Left colon (tissue), 2 donors: Measurements from ENCODE around the gene NSF. TPM values are rescaled to one million over a fixed set of nuclear protein-coding genes. Genes with fewer than 3 reads are reported as not detected.
"Not testable (repeated sequence)": the region's sequence is repeated elsewhere in the genome, so short reads cannot be mapped to it uniquely, and the experiment has no call there.

Experiments
- ATAC-seq: fragments of 200-7000 bp; cut with Tn5 transposase; one replicate; pipeline ENCODE4 v1.9.1; 2020; ENCODE audit warnings: mild to moderate bottlenecking, moderate library complexity
- DNase-seq, 2 donors: peaks; one replicate each; pipeline ENCODE4 v3.0.0-alpha.2; 2020
- intact Hi-C, 2 donors: fragments of 100-400 bp; cut with DNase I in 1 of 2; cut with micrococcal nuclease in 1 of 2; formaldehyde crosslinking; loops; one replicate each; pipeline versions ENCODE4 v1.11.2 to v1.14.0; 2022; cut with DNase I, micrococcal nuclease
- total RNA-seq, 2 donors: library from RNA; stranded (reverse); fragmentation: NEBNext Ultra II Directional; extraction: Animal tissue kit (Norgen Biotek cat#: 25700); gene quantifications; one replicate each; pipeline ENCODE4 v1.2.1, GENCODE V29; 2021
- donor health status: DM: no; HTN: no; CAD: no.
- donor health status: DM: yes; HTN: yes; CAD: no.

NSF gene
- total RNA-seq, 2 donors from 2014 or later: 72.8 to 79.3 TPM

DNA sequence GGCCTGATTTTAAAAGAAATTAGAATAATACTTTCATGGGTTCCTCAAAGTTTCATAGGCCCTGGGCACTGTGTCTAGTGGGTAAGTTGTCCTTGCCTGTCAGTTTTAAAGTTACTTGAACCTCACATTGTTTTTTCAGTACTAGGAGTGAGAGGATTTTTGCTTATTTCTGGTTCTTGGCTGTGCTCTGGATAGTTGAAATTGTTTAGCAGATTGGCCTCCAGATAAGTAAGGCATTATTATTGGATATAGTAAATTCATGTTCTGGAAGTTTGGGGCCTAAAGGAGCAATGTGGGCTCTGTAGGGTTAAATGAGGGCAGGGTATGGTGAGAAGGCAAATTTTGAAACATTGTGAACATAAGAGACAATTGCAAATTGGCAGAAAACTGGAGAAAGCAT, 149.5 kb downstream of the NSF start:
- intact Hi-C loops: no loop called here
- ATAC-seq (no peak), DNase-seq (no peak)

DNA sequence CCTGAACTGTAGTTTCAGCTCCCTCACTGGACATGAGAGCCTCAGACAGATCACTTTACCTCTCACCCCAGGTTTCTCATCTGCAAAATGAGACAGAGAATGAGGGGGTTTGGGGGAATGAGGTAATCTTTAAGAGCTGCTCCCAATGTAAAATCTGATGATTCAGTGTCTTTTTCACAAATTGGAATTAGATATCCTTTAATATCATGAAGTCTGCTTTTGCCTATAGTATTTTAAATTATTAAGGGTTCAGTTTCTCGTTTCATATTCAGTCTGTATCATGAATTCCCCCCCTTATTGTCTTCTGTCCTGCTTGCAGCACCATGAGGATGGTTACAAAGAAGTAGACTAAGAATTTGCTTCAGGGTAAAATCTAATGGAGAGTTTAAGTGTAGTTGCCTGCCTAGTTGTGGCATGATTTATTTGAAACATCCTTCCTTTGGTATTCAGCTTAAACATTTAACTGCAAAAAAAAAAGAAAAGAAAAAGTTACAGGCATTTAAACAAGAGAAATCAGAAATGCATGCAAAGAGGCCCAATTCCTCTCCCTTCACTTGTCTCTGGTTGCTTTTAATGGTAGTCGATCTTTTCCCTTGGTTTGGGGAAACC, 150.8 kb downstream of the NSF start:
- ATAC-seq: no peak
- no peak for DNase-seq
- intact Hi-C loops: no loop called here

DNA sequence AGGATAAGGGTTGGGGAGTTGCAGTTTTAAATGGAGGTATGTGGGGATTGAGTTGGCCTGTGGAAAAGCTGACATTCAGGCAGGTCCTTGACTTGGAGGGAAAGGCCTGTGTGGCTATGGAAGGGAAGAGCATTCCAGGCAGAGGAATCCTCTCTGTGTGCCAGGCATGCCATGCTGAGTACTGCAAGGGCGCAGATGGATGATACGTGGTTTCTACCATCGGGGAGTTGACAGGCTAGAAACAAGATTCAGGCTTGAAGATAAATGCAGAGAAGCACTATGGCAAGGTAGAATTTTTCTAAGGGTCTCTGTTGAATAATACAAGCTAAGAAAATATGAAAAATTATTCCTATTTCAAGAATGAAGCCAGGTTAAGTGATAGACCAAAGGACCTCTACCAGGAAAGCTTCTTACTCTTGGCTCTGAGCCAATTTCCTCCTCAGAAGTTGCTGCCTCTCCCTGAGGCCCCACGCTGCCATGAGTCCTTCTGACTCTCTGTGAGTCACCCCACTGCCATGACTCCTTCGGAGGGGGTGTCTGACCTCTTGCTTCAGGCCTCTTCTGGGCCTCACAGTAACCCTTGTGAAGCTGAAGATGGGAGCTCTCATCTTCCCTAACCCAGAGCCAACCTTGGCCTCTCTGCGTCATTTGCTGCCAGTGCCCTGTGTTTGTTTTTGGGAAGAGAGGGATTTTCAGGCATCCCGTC, 152.2 kb downstream of the NSF start:
- intact Hi-C loops: no loop called here
- DNase-seq (no peak), ATAC-seq (peak; percentile 76)

DNA sequence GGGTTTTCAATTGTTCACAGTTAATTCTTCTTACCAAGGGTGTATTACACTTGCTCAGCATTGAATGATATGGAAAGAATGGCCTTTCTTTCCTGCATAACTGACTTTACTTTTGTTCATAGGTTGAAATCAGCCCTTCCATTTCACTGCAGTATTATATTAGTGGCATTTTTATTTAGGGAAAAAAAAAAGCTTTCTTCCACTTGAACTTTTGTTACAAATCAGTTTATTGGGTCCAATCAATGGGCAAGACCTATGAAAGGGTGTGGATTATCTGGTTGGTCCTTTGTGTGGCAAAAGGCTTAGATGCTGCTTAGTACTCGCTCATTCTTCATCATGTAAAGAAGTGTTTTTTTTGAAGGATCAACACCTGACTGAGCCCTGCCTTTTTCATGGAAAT, 154.0 kb downstream of the NSF start:
- intact Hi-C loops: no loop called here
- DNase-seq (no peak), ATAC-seq (no peak)

DNA sequence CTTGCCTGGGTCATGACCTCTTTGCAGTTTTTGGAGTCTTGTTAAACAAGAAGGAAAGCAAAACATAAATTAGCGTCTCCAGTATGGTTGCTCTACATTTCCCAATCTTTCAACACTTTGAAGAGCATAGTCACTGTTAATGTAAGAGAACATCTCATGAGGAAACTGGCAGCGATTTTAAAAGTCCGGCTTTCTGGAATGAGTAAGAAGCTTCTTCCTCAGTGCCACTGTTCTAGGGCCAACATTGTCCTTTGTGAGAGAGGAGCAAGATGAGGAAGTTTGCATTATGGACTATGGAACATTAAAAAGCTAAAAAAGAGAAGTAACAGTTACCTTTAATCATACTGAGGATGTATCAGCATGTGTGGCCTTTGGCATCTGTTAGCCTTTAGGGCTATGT, 154.9 kb downstream of the NSF start:
- intact Hi-C loops: no loop called here
- DNase-seq (no peak), ATAC-seq (no peak)

DNA sequence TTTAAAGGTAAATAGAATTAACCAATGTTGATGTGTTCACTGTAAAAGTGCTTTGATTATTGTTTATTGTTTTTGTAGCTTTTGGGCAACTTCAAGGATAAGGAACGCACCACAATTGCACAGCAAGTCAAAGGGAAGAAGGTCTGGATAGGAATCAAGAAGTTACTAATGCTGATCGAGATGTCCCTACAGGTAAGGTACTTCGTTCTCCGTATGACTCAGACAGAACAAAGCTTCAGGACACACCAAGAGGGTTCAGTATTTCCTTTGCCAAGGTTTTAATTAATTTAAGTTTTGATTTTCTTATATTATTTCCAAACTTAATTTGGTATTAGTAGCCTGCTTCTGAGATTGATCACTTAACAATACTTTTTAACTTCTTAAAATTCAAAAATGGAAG, 161.0 kb downstream of the NSF start:
- intact Hi-C loops: no loop called here
- ATAC-seq (no peak), DNase-seq (no peak)

DNA sequence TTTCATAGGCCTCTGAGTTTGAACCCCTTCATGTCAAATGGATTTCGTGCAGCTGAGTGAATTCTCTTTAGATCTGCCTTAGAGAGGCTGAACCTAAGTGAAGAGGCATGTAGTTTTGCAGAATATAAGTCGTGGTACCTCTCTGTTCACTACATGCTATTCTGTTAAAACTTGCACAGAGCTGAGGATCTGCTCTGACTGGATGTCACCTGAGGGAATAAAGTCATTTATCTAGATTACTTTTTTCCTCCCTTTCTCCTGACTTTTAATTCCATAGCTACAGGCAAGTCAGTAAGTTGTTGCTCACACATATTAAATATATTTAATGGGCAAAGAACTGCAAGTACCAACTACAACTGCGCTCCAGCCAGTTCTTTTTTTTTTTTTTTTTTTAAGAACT, 163.3 kb downstream of the NSF start:
- intact Hi-C loops: no loop called here
- ATAC-seq (no peak), DNase-seq (no peak)

DNA sequence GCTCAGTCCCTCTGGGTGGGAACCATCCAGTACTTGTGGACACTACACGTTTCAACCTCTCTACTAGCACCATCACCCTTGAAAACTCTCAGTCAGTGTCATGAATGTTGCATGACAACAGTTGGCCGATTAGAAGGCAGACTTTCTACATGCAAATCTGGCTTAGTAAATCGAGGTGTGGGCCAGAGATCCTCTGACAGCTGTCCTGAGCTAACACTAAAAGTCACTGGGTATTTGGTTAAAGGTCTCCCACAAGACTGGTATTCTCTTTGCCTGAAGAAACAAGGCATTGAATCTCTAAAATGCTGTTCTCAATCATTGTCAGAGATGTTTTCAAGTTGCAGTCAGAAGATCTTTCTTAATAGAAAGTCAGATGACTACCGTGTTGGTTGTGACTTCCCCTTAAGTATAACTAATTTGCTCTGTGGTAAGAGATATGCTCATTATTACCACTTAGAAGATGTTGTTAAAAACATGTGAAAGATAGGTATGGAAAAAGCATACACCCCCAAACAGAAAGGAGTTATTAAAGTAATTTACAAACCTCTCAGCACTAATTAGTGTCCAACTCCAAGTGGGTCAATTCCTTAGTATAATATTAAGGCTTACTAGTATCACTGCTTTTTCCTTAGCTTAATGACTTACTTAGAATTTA, 165.7 kb downstream of the NSF start:
- ATAC-seq: no peak
- intact Hi-C loops: no loop called here
- no peak for DNase-seq

DNA sequence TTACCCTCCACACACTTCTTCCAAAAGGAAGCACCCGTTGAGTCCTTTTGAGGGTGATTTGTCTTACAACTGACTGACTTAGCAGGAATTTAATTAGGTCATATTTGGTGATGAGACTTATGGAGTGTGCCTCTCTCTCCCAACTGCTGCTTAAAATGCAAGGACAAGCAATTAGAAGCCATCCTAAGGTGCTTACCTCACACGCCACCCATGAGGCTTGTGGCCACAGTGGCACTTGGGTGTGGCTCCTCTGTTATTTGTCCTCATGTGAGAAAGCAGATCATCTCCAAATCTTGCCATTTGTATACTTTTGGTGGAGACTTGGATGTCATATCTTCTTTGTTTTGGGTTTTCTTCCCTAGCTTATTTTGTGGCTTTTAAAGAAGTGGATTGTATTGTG, 166.4 kb downstream of the NSF start:
- DNase-seq: no peak
- no peak for ATAC-seq
- intact Hi-C loops: no loop called here

DNA sequence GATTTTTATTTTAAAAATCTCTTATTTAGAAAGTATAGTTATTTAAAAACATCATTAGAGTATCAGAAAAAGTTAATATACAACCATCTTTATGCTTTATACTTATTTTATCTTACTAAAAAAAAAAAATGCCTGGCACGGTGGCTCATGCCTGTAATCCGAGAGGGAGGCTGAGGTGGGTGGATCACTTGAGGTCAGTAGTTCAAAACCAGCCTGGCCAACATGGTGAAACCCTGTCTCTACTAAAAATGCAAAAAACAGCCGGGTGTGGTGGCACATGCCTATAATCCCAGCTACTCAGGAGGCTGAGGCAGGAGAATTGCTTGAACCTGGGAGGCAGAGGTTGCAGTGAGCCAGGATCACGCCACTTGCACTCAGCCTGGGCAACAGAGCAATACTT, 167.1 kb downstream of the NSF start:
- ATAC-seq, DNase-seq, intact Hi-C loops: not testable (repeated sequence)

DNA sequence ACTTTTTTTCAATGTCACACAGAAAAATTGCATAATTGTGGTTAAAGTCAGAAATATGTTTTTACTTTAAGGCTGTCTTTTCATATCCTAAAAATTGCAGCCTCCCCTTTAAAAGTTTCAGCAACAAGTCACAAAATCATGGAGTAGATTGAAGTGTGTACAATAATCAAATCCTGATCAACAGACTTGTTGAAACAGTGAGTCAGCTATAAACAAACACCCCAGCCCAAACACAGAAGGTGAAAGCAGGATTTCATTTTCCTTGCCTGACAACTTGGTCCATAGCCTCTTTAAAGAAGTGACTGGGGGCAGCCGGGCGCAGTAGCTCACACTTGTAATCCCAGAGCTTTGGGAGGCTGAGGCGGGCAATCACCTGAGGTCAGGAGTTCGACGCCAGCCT, 168.1 kb downstream of the NSF start:
- DNase-seq (no peak), ATAC-seq (no peak)
- intact Hi-C loops: no loop called here

DNA sequence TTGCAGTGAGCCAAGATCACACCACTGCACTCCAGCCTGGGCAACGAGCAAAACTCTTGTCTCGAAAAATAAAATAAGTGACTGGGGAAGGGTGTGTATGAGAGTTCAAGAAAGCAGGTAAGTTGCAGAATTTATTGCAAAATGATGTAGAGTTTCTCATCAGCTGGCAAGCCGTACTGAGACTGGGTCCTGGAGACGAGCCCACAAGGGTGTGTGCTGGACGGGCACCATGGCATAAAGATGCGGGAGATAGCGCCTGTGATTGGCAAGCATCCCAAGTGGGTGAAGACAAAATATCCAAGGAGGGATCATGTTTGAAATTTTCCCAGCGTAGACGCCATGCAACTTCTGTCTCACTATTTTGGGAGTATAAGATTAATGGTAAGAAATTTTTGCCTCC, 168.7 kb downstream of the NSF start:
- ATAC-seq: no peak
- intact Hi-C loops: no loop called here
- no peak for DNase-seq

DNA sequence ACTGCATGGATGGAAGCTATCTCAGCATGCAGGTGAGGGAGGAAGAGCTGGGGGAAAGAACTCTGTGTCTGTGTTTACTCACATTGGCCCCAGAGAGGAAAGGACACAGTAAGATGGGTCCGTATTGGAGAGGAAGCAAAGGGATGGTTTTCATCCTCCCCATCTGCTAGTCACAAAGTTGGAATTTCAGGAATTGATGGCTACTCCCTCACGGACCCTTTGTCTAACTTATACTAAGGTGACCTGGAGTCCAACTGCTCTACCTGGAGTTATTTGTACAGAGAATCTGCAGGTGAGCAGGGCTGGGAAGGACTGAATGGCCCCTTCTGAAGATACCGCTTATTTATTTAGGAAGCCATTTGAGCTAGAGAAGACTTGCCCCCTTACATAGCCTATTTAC, 172.9 kb downstream of the NSF start:
- ATAC-seq: no peak
- intact Hi-C loops: no loop called here
- DNase-seq: no peak

DNA sequence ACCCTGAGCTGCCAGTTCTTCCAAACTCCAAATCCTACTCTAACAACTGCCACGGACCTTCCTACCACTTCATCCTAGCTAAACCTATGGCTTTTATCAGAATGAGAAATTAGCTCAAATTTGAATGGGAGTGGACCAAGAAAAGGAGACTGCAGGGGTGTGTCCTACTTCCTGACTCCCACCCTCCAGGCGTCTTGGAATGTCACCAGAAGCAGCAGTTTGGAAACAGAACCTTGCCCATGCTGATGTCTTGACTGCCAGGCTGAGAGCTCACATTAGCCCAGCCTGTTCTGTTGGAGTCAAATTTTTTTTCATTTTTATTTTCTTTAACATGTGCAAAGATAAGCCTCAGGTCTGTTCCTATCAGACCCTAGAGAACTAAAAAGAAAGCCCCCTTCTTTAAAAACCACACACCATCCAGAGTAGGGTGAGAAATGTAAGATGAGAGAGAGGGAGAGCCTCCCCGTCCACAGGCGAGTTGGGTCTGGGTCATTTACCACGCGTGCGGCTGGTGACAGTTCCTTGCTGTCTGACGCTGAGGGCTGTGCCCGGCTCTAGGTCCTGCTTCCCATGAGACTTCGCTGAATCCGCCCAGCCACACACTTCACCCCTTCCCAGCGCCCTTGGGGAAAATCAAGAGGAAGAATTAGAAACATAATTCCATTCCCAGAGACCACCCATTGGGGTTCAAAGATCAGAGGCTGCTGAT, 173.7 kb downstream of the NSF start:
- no peak for ATAC-seq
- intact Hi-C loops: no loop called here

DNA sequence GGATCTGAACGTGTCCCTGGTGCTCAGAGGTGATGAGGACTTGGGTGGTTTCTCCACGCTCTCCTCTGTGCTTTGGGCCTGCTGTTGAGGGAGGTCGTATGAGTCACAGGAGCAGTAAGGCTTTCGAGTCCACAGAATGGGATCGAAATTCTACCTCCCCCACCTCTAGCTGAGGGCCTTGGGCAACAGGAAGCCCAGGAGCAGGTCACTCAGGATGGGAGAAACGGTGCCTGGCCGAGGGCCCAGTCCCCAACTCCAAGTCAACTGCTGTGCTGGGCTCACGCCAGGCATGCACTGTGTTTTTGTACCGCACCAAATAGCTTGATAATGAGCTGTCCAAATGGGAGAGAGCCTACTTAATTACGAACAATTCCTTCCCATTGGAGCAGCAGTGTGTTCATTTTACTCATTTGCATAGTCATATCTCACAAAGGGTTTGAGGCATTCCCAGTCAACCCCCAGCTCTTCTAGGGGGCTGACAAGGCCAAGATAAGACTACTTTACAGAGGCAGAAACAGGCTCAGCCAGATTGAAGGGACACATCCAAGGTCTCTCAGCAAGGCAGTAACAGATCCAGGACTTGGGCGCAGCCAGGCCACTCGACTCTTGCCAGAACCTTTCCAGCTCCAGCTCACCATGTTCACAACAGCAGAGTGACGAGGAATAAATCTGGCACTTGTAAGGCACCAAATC, 174.4 kb downstream of the NSF start:
- intact Hi-C loops: no loop called here
- no peak for DNase-seq
- ATAC-seq: no peak

More for the DNA sequence above, 173.7 kb downstream of the NSF start:
- no peak for DNase-seq

DNA sequence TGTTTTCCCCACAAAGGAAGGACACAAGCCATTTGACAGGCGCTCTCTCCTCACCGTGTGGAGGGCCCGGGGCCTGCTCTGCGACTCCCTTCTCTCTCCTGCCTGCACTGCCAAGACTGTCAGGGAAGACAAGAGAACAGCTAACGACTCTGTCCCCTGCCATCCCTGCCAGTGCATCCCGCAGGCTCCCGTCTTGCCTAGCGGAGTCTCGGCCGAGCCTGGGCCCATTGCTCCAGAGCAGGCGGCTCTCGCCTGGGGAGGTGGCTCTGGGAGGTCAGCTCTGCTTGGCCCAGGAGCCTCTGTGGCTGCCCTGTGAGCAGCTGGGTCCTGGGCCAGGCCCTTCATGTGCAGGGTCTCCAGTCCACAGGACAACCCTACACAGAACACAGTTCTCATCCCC, 175.0 kb downstream of the NSF start:
- no peak for DNase-seq
- intact Hi-C loops: no loop called here
- ATAC-seq: no peak

DNA sequence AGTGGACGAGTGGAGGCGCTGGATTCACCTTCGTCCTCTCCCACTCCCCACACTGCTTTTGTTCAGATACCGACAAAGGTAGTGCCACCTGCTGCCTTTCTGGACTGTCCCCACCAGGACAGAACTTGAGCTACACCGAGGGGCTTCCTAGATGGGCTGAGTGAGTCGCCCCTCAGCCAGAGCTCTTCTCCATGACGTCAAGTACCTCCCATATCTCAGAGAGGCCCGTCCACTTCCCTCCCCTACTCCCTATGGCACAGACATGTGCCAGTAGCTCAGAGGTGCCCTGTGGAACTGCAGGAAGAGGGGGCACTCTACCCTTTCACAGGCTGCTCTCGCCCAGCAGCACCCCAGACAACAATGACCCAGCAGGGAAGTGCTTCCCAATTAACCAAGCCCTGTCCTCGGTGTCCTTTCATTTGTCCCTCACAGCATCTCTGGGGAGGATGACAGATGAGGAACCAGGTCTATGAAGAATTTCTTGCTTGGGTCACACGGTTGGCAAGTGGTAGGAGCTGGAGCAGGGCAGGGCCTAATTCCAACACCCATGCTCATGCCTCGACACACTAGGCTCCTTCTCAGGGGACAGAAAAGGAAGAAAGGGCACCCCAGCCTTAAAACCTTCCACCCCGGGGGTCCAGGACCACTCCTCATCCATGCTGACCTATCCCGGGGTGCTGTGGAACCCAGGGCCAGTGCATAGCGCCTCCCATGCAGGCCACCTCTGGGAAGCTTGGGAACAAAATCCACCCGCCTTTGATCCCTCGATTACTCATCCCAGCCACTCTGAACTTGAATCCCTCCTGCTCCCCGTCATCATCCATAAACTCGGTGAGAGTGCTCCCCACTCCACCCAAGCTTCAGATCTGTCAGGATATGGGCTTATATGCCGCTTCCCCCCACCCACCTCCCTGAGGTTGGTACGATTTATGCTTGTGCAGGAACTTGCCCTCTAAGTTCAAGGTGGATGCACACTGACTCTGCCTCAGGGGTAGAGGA, 176.3 kb downstream of the NSF start:
- ATAC-seq (no peak), DNase-seq (no peak)
- intact Hi-C loops: no loop called here

DNA sequence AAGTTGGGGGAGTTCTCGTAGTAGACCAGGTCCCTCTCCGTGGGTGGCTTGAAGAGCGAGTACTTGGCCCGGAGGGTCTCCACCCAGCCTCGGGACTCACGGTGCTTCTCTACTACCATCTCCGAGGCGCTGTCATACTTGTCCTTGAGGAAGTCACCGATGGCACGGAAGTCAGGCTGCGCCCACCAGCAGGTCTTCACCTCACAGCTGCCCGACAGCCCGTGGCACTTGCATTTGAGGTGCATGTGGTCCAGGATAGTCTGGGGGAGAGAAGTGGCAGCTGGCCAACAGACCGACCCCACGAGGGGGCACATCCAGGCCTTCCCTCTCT, 178.0 kb downstream of the NSF start:
- intact Hi-C loops: no loop called here
- ATAC-seq (no peak), DNase-seq (no peak)
